HG03354 (cell line): ENCODE results near the gene PAQR4.
"Not testable (repeated sequence)": the region's sequence is repeated elsewhere in the genome, so short reads cannot be mapped to it uniquely, and the experiment has no call there.

ENCODE experiments used
- ATAC-seq: cut with Tn5 transposase; IDR thresholded peaks from one replicate; pipeline ENCODE4 v1.9.1; 2021; ENCODE audit warnings: mild to moderate bottlenecking; ENCODE audit not compliant: unreplicated experiment, poor library complexity, severe bottlenecking

The PAQR4 gene

GRCh38 chr16:2968738-2969544 lies at the start of gene PAQR4:
Gene PAQR4, plus strand, starts transcription at chr16:2969348. Its CDS starts 327 bp downstream, at chr16:2969675.
- ATAC-seq = peak; percentile 74

- no peak for ATAC-seq
Observed at GRCh38 chr16:2919511-2920255, 49.5 kb upstream of the PAQR4 start.

GRCh38 chr16:2923481-2923880 lies 45.7 kb upstream of the PAQR4 start:
- no peak for ATAC-seq

DNA sequence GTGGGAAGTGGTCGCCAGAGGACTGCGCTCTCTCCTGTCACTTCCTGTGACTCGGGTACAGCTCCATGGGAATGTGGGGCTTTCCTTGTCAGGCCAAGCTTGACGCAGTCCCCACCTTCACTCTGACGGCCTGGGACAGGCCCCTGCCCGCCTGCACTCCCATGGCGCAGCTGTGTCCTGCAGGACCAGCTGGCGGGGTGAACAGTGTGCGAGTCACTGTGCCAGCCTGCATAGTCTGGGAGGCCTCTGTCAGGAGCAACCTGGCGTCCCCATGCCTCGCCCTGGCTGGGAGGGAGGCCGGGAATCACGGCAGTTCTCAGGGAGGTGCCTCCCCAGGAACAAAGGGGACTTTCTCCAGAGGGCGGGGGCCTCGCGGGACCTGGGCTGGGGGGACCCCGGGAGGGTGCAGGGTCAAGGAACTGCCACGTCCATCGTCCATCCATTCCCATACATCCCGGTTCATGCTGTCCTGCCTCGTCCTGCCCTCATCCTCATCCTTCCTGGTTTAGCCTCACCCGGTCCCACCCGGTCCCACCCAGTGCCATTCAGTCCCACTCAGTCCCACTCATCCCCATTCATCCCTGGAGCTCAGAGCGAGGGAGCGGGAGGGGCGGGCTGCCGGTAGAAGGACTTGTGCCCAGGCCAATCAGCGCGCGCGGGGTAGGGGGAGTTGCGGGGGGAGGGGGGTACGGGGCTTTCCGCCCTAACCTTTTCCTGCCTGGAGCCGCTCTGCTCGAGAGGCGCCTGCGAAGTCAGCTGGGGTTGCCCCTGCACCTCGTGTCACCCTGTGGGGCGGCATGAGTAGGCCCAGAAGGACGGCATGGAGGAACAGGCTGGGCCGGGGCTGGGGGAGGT lies 44.0 kb upstream of the PAQR4 start:
- no peak for ATAC-seq

DNA sequence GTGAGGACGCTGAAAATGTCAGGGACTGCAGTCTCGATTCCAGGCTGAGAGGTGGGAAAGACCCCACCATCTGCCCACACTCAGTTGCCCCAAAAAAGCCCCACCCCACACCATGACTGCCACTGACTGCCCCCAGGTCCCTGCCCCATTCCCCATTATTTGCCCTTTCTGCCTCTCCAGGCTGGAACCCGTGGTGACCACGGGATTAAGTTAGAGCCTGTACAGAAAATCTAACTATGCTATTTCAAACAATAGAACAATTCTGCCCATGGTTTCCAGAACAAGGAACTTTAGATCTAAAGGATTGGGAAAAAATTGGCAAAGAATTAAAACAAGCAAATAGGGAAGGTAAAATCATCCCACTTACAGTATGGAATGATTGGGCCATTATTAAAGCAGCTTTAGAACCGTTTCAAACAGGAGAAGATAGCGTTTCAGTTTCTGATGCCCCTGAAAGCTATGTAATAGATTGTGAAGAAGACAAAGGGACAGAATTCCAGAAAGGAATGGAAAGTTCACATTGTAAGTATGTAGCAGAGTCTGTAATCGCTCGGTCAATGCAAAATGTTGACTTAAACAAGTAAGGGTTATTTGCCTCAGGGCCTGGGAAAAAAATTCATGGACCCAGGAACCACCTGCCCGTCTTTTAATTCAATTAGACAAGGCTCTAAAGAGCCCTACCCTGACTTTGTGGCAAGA lies 43.0 kb upstream of the PAQR4 start:
- no peak for ATAC-seq

GRCh38 chr16:2926650-2926999 lies 42.5 kb upstream of the PAQR4 start:
- no peak for ATAC-seq

DNA sequence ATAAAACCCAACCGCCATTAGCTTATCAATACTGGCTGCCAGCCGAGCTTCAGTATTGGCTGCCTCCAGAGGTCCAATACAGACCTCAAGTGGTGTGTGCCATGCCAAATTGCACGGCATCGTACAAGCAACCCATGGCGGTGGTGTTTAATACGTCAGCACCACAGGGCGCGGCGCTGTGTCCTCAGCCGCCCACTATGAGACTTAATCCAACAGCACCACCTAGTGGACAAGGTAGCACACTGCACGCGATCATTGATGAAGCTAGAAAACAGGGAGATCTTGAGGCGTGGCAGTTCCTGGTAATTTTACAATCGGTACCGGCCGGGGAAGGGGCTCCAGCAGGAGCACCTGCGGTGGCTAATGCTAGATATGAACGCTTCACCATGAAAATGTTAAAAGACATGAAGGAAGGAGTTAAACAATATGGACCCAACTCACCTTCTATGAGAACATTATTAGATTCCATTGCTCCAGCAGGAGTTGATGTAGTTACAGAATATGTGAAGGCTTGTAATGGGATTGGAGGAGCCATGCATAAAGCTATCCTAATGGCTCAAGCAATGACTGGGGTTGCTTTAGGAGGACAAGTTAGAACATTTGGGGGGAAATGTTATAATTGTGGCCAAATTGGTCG lies 42.0 kb upstream of the PAQR4 start:
- peak; percentile 62 for ATAC-seq

GRCh38 chr16:2928151-2928550 lies 41.0 kb upstream of the PAQR4 start:
- ATAC-seq = not testable (repeated sequence)

- no peak for ATAC-seq
Observed at GRCh38 chr16:2928796-2929195, 40.4 kb upstream of the PAQR4 start.

GRCh38 chr16:2929693-2930092 lies 39.5 kb upstream of the PAQR4 start:
- no peak for ATAC-seq

DNA sequence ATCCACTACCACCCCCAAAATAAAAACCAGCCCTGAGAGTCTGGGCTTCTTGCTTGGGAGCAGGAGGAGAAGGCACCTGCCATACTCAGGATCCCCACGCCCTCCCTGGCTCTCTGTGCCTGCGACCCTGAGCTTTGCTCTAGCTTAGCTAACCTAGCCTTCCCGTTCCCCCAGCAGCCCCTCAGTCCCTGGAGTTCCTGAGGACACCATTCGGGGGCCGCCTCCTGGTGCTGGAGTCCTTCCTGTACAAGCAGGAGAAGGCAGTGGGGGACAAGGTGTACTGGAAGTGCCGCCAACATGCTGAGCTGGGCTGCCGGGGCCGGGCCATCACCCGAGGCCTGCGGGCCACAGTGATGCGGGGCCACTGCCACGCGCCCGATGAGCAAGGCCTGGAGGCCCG lies 38.9 kb upstream of the PAQR4 start:
- no peak for ATAC-seq

DNA sequence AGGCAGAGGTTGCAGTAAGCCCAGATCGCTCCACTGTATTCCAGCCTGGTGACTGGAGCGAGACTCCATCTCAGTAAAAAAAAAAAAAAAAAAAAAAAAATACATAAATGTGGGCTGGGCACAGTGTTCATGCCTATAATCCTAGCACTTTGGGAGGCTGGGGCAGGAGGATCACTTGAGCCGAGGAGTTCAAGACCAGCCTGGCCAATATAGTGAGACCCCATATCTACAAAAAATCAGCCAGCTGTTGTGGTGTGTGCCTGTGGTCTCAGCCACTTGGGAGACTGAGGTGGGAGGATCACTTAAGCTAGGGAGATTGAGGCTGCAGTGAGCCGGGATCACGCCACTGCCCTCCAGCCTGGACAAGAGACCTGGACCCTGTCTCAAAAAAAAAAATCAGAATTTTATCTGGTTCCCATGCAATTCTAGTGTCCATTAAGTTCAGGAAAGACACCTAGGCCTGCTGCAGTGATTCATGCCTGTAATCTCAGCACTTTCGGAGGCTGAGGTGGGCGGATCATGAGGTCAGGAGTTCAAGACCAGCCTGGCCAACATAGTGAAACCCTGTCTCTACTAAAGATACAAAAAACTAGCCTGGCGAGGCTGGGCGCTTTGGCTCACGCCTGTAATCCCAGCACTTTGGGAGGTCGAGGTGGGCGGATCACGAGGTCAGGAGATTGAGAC lies 37.8 kb upstream of the PAQR4 start:
- ATAC-seq = not testable (repeated sequence)

GRCh38 chr16:2933136-2933535 lies 36.0 kb upstream of the PAQR4 start:
- no peak for ATAC-seq

DNA sequence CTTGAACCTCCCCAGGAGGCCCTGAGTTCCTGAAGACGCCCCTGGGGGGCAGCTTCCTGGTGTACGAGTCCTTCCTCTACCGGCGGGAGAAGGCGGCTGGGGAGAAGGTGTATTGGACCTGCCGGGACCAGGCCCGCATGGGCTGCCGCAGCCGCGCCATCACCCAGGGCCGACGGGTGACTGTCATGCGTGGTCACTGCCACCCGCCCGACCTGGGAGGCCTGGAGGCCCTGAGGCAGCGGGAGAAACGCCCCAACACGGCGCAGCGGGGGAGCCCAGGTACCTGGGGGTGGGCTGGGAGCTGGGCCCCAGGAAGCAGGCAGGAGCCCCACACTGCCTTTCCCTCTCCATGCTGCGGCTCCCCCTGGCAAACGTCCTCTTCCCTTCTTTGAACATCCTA lies 35.4 kb upstream of the PAQR4 start:
- no peak for ATAC-seq

DNA sequence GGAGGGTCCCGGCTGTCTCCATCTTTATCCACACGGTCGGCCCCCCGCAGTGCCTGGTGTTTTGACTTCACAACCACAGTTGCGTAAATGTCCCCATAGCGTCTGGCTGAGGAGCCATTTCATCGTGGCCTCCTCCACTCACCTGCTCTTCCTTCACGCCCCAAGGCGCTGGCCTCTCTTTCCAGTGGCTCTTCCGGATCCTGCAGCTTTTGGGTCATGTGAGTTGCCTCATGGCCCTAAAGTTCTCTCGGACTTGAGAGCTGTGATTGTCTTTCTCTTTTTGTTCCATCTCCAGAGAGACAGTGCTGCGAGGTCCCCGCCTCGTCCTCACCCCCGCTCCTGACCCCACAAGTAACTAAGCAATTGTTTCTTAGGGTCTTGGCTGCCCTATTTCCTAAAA lies 34.7 kb upstream of the PAQR4 start:
- ATAC-seq = no peak

GRCh38 chr16:2936436-2937011 lies 32.6 kb upstream of the PAQR4 start:
- no peak for ATAC-seq

- no peak for ATAC-seq
Observed at GRCh38 chr16:2937170-2937569, 32.0 kb upstream of the PAQR4 start.

- ATAC-seq = no peak
Observed at GRCh38 chr16:2938206-2938605, 30.9 kb upstream of the PAQR4 start.
